Stomach smooth muscle (tissue), 2 donors: ENCODE measurements around the gene COA1.

ENCODE experiments used
- H3K27ac ChIP-seq: one replicate; pipeline ENCODE4 v1.7.0; 2013; ENCODE audit warnings: mild to moderate bottlenecking, low read length, inconsistent platforms
- H3K27me3 ChIP-seq, 2 donors: one replicate each; pipeline ENCODE4 v1.7.0; 2013; ENCODE audit warnings: low read length in 2 of 2; ENCODE audit not compliant: insufficient read depth in 2 of 2, control insufficient read depth in 1 of 2
- H3K36me3 ChIP-seq, 2 donors: one replicate each; pipeline ENCODE4 v1.7.0; 2013; ENCODE audit warnings: low read length in 2 of 2; ENCODE audit not compliant: control insufficient read depth in 2 of 2, insufficient read depth in 2 of 2
- H3K4me1 ChIP-seq: one replicate; pipeline ENCODE4 v1.7.0; 2013; ENCODE audit warnings: low read length; ENCODE audit not compliant: control insufficient read depth, insufficient read depth
- H3K4me3 ChIP-seq, 2 donors: one replicate each; pipeline ENCODE4 v1.7.0; 2013; ENCODE audit warnings: low read length in 2 of 2
- H3K9ac ChIP-seq, 2 donors: one replicate each; pipeline ENCODE4 v1.7.0; 2013; ENCODE audit warnings: low read length in 2 of 2, mild to moderate bottlenecking in 1 of 2
- H3K9me3 ChIP-seq, 2 donors: one replicate each; pipeline ENCODE4 v1.7.0; 2013; ENCODE audit warnings: low read length in 2 of 2; ENCODE audit not compliant: control insufficient read depth in 2 of 2
- donor health status: healthy.
- donor health status: Pancreatic carcinoma.

The COA1 gene

DNA sequence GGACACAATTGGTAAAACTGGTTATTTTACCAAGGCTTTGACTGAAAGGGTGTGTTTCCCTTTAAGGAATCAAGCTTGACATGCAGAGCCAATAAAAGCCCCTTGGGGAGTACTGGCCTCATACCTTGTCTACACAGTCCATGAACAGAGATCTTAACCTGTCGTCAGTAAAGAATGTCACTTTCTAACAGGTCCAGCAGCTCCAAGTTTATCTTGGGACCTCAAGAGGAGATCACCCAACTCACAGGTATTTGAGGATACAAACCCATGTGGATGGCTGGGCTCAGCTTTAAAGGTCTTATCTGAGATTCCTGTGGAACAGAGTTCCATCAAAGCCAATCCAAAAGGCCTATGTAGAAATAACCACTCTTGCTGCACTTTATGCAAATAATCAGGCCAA lies 61.3 kb downstream of the COA1 start:
- H3K4me1 ChIP-seq: no peaks in the 10 kb centered on the region
- H3K27me3 ChIP-seq: no peaks in the 10 kb centered on the region
- H3K27ac ChIP-seq: no peak overlapping the region
- H3K9ac ChIP-seq: no peak overlapping the region
- H3K9me3 ChIP-seq: no peaks in the 10 kb centered on the region
- H3K36me3 ChIP-seq: no peaks in the 10 kb centered on the region
- H3K4me3 ChIP-seq: no peak overlapping the region

DNA sequence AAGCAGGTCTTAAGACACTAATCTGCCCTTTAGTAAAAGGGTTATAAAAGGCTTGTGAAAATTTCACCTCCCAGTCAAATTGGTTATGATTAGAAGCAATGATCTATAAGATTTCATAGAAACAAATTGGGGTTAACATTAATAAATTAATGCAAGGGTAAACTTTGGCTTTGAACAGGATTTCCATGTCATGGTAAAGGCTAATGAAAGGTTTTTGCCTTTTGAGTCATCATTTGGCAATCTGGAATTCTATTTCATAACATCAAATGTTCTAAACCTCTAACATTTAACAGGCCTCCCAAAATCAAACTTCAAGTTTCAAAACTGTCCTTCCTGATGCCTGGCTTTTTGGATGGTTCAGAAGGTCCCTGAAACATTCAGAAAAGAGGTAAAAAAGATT lies 62.4 kb downstream of the COA1 start:
- Histone ChIP-seq H3K36me3 (peaks cover 0 to 3% of the 10 kb centered on the region in 2 donors), H3K4me3 (no peak overlapping the region), H3K4me1 (no peaks in the 10 kb centered on the region), H3K27me3 (no peaks in the 10 kb centered on the region), H3K9me3 (no peaks in the 10 kb centered on the region), H3K9ac (no peak overlapping the region), H3K27ac (no peak overlapping the region)

DNA sequence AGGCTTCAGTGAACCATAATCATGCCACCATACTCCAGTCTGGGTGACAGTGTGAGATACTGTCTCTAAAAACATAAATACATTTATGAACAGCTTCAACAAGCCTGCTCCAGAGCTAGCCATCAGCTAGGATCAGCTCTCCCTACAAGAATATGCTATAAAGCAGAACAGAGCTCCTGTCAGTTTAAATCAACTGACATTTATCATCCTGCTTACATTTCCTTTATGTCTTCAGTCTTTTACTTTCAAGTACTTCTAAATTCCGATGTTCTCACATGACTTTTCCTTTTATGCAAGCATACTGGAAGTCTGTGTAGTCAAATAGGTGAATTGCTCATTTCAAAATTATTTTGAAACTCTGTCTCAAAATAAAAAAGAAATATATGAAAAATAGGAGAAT lies 64.6 kb downstream of the COA1 start:
- no peaks in the 10 kb centered on the region for H3K9me3 ChIP-seq
- H3K4me3 ChIP-seq: no peak overlapping the region
- no peaks in the 10 kb centered on the region for H3K27me3 ChIP-seq
- no peaks in the 10 kb centered on the region for H3K4me1 ChIP-seq
- no peak overlapping the region for H3K9ac ChIP-seq
- peaks cover 0 to 3% of the 10 kb centered on the region in 2 donors for H3K36me3 ChIP-seq
- no peak overlapping the region for H3K27ac ChIP-seq

DNA sequence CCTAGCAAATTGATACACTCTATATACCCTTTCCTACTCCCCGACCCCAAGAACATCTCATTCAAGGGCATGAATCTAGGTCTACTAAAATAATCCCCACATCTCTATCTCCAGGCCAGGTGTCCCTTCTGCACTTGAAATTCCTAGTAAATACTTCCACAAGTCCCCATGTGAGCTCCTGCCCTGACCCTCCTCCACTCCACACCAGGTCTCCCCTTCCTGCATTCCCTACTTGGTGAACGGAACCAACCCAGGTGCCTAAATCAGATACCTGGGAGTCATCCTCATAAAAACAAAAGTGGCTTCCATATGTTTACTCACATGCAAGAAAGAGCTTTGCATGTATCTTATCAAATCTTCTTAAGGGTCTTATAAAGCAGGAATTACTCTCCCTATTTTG lies 69.2 kb downstream of the COA1 start:
- Histone ChIP-seq H3K27ac (no peak overlapping the region), H3K9ac (no peak overlapping the region), H3K36me3 (peaks cover 0 to 3% of the 10 kb centered on the region in 2 donors), H3K9me3 (no peaks in the 10 kb centered on the region), H3K27me3 (no peaks in the 10 kb centered on the region), H3K4me1 (no peaks in the 10 kb centered on the region), H3K4me3 (no peak overlapping the region)

DNA sequence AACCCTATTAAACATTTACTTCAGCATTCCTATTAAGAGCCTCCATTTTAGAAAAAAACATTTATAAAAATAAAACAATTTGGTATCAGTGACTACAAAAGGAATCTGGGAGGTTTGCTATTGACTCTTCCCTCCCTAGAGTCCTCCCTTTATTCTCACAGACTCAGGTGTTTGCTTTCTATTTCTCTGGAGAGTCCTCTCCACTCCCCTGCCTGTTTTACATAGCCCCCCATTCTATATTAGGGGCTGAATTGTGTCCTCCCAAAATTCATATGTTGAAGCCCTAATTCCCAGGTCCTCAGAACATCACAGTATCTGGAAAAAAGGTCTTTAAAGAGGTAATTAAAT lies 69.8 kb downstream of the COA1 start:
- Histone ChIP-seq H3K4me3 (no peak overlapping the region), H3K4me1 (no peaks in the 10 kb centered on the region), H3K27ac (no peak overlapping the region), H3K27me3 (no peaks in the 10 kb centered on the region), H3K9me3 (no peaks in the 10 kb centered on the region), H3K9ac (no peak overlapping the region), H3K36me3 (peaks cover 0 to 3% of the 10 kb centered on the region in 2 donors)

DNA sequence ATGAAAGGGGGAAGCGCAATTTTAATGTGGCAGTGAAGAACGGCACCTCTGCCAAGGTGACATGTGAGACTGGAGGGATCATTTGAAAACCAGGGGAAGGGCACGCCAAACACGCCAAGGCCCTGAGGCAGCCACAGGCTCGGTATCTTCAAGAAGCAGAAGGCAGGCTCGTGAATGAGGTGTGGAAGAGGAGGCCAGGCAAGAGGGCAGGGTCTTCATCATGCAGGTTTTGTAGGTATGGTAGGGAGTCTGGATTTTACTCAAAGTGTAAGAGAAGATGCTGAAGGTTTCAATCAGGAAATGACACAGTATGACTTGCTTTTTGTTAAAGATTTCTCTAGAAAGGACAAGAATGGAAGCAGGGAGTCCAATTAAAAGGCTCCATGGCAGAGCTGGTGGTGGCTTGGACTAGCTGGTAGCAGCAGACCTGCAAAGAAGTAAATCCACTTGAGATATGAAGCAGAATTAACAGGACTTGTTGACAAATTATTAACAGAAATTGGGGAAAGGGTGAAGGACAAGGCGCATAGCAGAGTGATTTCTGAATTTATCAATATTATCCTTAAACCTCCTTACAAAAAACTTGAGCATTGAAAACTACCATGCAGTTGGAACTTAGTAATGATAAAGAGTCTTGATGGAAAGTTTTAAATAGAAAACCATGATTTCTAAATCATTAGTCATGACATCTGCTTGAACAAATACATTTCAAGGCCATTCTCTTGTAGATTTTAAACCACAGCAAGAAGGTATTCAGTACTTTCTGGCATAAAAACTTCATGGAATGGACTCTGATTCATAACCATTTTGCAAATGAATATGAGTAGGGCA lies 70.4 kb downstream of the COA1 start:
- Histone ChIP-seq H3K36me3 (peaks cover 0 to 3% of the 10 kb centered on the region in 2 donors), H3K4me1 (no peaks in the 10 kb centered on the region), H3K4me3 (no peak overlapping the region), H3K9ac (no peak overlapping the region), H3K27me3 (no peaks in the 10 kb centered on the region), H3K27ac (no peak overlapping the region), H3K9me3 (no peaks in the 10 kb centered on the region)

DNA sequence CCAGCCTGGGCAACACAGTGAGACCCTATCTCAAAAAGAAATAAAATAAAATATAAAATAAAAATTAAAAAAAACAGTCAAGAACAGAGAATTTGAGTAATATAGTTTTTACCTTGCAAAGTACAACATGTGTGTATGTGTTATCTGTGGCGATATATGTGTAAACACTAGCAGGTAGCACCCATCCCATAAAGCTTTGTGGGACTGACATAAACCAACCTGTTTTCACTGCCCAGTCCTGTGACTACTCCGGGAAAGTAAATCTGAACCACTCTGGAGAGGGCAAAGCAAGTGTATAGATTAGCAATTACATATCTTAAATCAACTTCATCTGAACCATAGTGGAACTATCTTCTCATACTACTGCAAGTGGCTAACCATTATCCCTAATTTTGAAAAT lies 72.3 kb downstream of the COA1 start:
- H3K4me1 ChIP-seq: no peaks in the 10 kb centered on the region
- no peaks in the 10 kb centered on the region for H3K9me3 ChIP-seq
- H3K27me3 ChIP-seq: no peaks in the 10 kb centered on the region
- no peak overlapping the region for H3K27ac ChIP-seq
- no peak overlapping the region for H3K9ac ChIP-seq
- H3K36me3 ChIP-seq: no peaks in the 10 kb centered on the region
- H3K4me3 ChIP-seq: no peak overlapping the region

DNA sequence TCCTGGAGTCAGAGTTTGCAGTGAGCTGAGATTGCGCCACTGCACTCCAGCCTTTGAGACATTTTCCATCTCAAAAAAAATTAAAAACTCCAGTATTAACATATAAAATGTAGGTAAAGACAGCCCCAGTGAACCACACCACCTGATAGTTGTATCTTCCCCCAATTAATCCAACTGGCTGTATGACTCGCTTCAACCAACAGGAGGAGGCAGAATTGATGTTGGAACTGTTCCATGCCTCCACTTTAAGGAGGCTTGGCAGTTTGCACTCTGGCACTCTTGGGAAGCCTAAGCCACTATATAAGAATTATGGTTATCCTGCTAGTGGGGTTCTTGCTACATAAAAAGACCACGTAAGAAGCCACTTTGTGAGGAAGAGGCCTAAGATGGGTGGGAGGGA lies 73.7 kb downstream of the COA1 start:
- Histone ChIP-seq H3K4me3 (no peak overlapping the region), H3K4me1 (peaks cover 8% of the 10 kb centered on the region), H3K27me3 (no peaks in the 10 kb centered on the region), H3K9me3 (no peaks in the 10 kb centered on the region), H3K36me3 (no peaks in the 10 kb centered on the region), H3K9ac (no peak overlapping the region), H3K27ac (no peak overlapping the region)

DNA sequence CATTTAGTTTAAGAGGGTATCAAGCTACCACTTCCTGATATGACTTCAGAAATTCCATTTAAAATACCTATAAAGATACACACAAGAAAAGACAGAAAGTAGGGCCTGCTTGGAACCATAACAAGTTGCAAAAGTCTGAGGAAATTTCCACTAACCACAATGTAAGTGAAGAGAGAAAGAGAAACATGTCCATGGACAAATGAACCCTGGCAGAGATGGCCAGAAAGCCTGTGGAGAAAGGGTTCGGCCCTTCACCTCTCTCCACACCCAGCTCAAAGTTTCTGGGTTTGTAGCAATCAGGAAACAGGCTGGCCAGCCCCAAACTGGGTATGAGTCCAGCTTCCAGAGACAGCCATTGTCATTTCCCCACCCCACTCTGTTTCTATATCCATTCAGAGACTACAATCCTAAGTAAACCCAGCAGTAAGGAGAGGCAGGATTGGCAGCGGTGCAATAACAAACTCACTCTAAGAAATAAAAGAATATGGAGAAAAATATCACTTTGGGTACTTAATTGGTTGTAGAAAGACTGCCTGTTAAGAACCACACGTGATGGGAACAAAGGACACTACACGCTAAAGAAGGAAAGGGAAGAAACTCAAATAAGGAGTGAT lies 75.3 kb downstream of the COA1 start:
- no peaks in the 10 kb centered on the region for H3K9me3 ChIP-seq
- peaks cover 10% of the 10 kb centered on the region for H3K4me1 ChIP-seq
- no peaks in the 10 kb centered on the region for H3K27me3 ChIP-seq
- H3K36me3 ChIP-seq: no peaks in the 10 kb centered on the region
- no peak overlapping the region for H3K4me3 ChIP-seq
- H3K9ac ChIP-seq: no peak overlapping the region
- H3K27ac ChIP-seq: no peak overlapping the region

DNA sequence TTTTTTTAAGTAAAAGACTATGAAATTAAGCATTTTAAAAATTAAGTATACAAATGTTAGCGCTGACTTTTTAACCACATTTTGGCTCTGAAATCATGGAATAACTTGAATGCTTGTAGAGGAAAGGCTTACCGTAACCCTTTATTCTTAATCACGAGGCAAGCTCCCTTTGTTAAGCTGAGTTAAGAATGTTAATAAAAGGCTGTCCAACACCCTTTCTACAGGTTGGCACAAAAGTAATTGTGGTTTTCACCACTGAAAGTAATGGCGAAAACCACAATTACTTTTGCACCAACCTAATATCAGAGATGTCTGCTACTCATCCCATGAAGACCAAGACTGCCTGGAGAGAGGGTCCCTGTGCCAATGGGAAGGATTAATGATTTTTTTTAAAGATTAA lies 75.9 kb downstream of the COA1 start:
- H3K27me3 ChIP-seq: no peaks in the 10 kb centered on the region
- no peaks in the 10 kb centered on the region for H3K36me3 ChIP-seq
- H3K27ac ChIP-seq: no peak overlapping the region
- peaks cover 14% of the 10 kb centered on the region for H3K4me1 ChIP-seq
- H3K9me3 ChIP-seq: no peaks in the 10 kb centered on the region
- H3K4me3 ChIP-seq: no peak overlapping the region
- no peak overlapping the region for H3K9ac ChIP-seq

DNA sequence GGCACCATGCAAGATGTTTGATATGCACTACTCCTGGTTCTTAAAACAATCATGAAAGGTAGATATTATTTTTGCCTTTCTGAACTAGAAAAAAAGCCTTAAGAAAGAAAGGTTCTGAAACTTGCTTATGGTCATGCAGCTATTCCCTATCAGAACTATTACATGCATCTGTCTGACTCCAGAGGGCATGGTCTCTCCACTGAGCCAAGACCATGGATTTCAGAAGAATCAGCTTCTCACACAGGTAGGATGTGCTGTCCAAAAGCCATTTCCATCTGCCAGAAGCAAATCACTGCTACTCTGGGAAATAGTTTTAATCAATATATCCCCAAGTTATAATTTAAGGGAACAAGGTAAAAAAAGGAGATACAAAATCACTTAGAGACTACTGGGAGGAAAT lies 77.0 kb downstream of the COA1 start:
- Histone ChIP-seq H3K4me1 (peaks cover 25% of the 10 kb centered on the region), H3K27ac (no peak overlapping the region), H3K9ac (no peak overlapping the region)

More for the DNA sequence above, 77.0 kb downstream of the COA1 start:
- Histone ChIP-seq H3K4me3 (no peak overlapping the region), H3K27me3 (no peaks in the 10 kb centered on the region), H3K36me3 (no peaks in the 10 kb centered on the region), H3K9me3 (no peaks in the 10 kb centered on the region)
